DMS53 treated with DMSO at 0.1 percent for 48 hours (cell line): ENCODE measurements around the gene PLIN3.
A peak's percentile ranks its signal among the peaks of the same experiment; 100 is the strongest.
"Not testable (repeated sequence)": the region's sequence is repeated elsewhere in the genome, so short reads cannot be mapped to it uniquely, and the experiment has no call there.

ENCODE experiments used
- DNase-seq: peaks from one replicate; lab custom pipeline; 2025; ENCODE audit not compliant: unreplicated experiment; lab: John Stamatoyannopoulos, UW

PLIN3 gene

DNA sequence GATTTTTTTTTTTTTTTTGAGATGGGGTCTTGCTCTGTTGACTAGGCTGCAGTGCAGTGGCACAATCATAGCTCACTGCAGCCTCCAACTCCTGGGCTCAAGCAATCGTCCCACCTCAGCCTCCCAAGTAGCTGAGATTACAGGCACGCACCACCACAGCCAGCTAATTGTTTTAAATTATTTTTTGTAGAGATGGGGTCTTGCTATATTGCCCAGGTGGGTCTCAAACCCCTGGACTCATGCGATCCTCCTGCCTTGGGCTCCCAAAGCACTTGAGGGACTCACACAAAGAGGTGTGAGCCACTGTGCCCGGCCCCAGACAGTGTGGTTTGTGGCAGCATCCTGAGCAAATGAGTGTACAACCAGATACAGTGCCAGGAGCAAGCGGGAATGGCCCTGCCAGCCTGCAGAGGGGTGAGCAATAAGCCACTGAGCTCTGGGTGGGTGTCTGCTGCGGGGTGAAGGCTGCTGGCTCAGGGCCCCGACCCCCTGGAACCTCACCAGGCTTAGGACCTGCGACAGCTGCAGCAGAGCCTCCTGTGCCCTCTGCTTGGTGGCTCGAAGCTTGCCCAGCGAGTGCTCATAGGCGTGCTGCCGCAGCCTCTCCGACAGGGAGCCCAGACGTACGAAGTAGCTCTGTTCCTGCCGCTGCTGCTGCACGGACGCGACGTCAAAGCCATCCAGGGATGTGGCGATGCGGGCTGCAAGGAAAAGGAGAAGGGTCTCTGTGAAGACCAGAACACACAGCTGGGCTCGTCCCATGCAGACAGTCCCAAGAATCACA lies 20.1 kb downstream of the PLIN3 start:
- DNase-seq: no peak

DNA sequence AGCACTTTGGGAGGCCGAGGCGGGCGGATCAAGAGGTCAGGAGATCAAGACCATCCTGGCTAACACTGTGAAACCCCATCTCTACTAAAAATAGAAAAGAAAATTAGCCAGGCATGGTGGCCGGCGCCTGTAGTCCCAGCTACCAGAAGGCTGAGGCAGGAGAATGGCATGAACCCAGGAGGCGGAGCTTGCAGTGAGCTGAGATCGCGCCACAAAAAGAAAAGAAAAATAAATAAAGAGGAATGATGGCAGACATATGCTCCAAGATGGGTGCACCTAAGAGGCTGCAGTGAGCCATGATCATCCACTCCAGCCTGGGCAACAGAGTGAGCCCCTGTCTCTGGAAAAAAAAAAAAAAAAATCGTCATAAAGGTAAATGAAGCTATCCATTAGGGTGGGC lies 21.5 kb downstream of the PLIN3 start:
- DNase-seq: not testable (repeated sequence)

DNA sequence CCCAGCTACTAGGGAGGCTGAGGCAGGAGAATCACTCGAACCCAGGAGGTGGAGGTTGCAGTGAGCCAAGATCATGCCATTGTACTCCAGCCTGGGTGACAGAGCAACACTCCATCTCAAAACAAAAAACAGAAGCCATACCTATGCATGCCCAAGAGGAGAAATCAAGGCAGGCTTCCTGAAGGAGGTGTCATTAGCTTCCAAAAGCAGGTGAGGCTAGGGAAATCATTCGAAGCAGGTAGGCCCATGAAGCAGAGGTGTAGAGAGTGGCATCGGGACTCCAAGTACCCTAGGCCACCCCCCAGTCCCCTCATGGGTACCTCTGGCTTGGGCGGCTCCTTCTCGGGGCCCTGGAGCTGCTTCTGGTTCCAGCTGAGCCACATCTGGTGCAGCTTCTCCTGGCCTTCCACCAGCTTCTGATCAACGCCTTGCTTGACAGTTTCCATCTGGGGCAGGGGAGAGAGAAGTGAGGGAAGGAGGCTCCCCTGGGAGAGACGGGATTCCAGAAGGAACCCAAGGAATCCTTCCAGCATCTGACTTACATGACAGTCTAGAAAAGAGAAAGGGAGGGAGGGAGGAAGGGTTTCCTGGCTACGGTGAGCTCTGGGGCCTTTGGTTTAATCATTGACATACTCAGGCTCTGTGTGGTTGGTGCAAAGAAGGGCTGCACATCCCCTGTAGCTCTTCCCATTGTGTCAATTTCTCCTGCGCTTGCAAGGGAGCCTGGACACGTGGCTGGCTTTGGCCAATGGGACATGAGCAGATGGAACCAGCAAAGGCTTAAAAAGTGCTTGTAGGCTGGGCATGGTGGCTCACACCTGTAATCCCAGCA lies 22.9 kb downstream of the PLIN3 start:
- peak; percentile 49 for DNase-seq

- DNase-seq: no peak
Observed at GRCh38 chr19:4843647-4843965, 23.9 kb downstream of the PLIN3 start.

DNA sequence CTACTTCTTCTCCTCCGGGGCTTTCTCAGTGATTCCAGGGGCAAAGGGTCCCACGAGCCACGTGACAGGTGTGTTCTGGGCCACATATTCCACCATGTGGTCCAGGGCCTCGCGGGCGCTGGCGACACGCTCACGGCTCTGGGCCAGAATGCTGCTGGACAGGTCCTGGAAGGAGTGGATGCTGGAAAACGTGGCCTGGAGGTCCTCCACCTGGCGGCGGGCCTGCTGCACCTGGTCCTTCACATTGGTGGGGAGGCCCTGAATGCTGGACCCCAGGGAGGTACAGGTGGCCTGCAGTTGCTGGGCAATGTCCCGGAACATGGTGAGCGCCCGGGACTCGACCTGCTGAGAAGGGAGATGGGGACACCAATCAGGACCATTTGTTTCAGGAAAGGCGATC lies 28.3 kb downstream of the PLIN3 start:
- DNase-seq: no peak

DNA sequence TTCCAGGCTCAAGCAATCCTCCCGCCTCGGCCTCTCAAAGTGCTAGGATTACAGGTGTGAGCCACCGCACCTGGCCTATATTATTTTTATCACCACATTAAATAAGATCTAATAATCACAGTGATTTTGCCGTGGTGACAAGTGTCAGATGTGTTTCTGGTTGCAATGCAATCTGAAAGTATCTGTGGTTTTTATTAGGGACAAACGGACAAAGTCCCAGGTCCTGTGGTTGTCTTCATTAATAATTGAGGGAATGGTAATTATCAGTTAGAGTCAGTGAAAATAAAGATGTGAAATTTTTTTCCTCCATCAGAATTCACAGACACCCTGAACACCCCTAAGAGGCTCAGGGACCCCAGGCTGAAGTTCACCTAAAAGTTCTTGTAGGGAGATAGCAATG lies 34.7 kb downstream of the PLIN3 start:
- no peak for DNase-seq

DNA sequence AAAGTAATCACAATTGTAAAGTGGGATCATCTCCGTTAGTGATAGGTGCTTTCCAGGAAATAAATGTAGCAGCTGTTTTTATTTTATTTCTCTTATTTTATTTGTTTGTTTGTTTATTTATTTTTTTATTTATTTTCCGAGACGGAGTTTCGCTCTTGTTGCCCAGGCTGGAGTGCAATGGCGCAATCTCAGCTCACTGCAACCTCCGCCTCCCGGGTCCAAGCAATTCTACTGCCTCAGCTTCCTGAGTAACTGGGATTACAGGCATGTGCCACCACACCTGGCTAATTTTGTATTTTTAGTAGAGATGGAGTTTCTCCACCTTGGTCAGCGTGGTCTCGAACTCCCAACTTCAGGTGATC lies 35.5 kb downstream of the PLIN3 start:
- DNase-seq: not testable (repeated sequence)

DNA sequence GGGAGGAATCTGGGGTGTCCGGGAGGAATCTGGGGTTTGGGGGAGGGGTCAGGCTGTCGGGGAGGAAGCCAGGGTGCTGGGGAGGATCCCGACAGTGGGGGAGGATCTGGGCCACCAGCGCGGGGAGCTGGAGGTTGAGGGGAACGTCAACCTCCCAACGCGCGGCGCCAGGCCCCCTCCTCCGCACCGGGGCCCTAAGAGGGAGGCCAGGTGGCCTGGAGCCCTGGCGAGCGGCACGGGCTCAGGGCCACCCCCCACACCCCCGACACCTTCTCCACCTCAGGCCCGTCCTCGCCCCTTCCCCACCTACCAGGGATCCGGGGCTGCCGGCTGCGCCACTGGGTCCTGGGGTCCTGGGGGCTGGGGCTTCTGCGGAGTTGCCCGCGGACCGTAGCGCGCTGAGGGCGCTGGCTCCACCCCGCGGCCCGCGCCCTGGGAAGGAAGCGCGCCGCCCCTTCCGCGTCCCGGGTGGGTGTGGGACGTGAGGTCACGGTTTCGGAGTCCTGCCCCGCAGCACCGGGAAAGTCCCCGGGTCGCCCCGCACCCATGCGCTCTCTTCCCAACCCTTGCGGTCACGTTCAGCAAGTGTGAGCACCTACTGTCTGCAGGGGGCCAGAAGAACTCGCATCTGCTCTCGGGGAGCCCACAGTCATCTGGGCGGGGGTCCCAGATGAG lies 36.0 kb downstream of the PLIN3 start, which contains the start of gene TICAM1:
Gene TICAM1, minus strand, starts transcription at position 409 of the 675 bp plus-strand sequence. CDS start 13,335 bp downstream, outside the sequence.
- DNase-seq: peak; percentile 5

- DNase-seq: no peak
Observed at GRCh38 chr19:4830768-4831265, 36.6 kb downstream of the PLIN3 start.

GRCh38 chr19:4830332-4830731 lies 37.1 kb downstream of the PLIN3 start:
- DNase-seq: no peak

DNA sequence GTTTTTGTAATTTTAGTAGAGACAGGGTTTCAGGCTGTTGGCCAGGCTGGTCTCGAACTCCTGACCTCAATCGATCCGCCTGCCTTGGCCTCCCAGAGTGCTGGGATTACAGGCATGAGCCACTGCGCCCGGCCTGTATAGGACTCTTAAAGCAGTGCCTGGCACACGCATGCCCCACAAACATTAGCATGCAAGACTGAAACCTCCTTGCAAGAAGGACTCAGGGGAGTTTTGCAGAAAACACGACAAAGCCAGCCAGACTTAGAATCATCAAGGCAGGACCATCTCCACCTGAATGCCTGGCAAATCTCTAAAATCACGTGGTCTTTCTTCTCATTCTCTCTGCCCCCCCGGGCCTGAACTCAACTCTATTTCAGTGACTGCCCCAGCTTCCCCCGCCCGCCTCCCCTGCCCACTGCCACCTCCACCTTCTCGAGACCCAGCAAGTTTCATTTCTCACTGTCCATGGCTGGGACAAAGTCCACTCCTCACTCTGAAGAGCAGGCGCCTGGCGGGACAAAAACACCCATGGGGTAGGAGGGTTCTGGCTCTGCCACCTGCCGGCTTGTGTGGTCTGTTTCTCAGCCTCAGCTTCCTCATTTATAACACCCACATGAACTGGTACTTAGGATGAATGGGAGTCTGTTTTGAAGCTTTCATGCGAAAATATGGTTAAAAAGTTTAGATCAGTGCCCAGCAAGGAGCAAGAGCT lies 38.3 kb downstream of the PLIN3 start:
- DNase-seq: peak; percentile 19

DNA sequence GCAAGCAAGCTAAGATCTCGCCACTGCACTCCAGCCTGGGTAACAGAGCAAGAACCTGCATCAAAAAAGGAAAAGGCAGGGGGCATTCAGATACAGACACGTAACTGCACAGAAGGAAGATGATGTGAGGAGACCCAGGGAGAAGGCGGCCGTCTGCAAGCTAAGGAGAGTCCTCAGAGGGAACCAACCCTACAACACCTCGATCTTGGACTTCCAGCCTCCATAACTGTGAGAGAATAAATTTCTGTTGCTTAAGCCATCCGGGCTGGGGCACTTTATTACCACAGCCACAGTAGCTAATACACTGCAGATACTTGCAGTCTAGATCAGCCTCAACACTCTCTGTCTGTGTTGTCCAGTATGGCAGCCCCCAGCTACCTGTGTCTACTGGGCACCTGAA lies 43.9 kb downstream of the PLIN3 start:
- DNase-seq: no peak

DNA sequence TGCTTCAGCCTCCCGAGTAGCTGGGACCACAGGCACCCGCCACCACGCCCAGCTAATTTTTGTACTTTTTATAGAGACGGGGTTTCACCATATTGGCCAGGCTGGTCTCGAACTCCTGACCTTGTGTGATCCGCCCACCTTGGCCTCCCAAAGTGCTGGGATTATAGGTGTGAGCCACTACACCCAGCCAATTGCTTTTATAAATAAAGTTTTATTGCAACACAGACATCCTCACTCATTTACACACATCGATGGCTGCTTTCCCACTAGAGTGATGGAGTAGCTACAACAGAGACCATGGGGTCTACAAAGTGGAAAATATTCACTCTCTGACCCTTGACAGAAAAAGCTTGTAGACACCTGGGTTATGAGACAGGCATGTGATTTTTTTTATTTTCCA lies 45.1 kb downstream of the PLIN3 start:
- DNase-seq: not testable (repeated sequence)

- DNase-seq: no peak
Observed at GRCh38 chr19:4821265-4821664, 46.2 kb downstream of the PLIN3 start.

DNA sequence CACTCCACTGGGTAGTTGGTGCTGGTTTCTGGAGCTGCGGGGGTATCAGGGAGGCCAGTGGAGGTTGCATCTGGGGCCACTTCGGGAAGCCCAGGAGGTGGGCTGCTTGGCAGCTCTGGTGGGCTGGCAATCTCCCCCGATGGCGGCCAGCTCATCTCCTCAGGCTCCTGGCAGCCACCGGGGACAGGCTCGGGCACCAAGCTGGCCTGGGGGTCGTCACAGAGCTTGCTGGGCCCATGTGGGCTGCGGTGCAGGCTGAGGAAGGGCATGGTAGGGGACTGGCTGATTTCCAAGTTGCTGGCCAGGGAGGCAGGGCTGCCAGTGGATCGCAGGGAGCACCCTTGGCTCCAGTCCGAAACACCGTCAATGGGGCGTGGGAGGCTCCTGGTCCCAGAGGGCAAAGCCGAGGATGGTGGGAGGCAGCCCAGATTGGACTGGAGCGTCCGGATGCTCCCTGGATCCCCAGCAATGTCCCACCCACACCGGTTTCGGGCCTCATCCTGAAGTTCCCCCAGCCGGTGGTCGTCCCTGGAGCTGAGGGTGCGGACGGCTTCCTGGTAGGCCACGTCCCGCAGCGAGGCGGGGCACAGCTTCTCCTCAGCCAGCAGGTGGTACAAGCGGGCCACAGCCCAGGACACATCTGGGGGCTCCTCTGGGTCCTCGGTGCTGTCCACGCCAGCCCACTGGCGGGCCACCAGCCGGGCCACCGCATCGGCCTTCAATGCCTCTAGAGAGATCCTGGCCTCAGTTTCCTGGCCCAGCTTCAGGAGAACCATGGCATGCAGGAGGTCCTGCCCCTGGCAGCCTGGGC lies 49.8 kb downstream of the PLIN3 start:
- DNase-seq: no peak

DNA sequence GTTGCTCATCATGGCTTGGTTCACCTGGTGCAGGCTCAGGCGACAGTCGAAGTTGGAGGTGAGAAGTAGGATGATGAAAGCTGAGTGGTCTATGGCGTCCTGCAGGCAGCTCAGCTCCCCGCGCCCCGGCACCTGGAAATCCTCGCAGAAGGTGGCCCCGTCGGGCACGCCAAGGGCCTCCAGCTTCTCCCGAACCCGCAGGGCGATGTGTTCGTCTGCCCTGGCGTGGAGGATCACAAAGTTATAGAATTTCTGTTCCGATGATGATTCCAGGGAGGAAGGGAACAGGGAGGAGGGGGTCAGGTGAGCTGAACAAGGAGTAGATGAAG lies 50.6 kb downstream of the PLIN3 start:
- DNase-seq: no peak

DNA sequence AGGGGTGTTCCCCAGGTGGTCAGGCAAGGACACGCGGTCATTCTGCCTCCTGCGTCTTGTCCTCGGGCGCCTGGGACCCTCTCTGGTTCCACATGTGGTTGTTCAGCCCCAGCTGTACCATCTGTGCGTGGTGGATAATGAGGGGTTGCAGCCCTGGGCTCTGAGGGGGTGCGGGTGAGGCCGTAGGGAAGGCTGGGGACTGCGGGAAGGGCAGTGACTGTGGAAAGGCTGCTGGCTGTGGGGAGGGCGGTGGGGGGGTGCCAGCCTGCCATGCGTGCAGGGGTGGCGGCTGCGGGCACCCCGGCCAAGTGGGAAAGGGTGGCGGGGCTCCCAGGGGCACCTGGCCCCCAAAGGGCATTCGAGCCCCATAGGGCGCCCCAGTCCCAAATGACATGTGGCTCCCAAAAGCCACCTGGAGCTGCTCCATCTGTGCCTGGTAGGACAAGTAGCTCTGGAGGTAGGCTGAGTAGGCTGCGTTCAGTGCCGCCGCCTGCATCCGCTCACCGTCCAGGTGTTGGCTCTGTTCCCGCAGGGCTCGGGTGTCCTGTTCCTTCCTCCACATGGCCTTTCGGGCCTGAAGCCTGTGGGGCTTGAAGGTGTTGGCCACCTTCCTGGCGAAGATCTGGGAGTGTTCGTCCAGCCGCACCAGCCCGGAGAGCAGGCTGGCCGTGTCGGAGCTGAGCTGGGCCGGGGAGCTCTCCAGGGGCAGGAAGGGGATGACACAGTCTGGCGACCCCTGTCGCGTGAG lies 51.1 kb downstream of the PLIN3 start:
- DNase-seq: no peak

DNA sequence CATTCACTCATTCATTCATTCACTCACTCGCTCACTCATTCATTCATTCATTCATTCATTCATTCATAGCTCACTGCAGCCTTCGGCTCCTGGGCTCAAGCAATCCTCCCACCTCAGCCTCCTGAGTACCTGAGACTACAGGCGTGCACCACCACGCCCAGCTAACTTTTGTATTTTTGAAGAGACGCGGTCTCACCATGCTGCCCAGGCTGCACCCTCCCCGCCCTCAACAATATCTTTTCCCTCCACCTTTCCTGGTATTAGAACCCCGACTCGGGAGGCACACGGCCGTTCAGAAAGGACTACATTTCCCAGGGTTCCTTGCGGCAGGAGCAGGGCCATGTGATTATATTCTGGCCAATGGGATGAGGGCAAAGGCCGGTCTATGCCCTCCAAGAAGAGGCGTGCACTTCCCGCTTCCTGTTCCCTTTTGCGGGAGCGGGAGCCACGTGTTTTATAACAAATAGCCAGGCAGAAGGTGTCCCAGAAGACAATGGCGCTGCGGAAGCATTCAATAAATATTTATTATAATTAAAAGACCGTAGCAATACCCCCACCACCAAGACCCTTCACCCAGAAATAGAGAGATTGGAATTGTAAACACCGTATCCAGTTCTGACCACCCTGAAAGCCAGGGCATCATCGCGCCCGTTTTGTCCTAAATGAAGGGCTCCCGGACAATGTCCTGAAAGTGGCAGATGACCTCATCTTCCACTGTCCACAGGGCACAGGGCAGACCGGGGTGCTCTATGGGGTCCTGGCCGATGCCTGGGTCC lies 51.9 kb downstream of the PLIN3 start:
- peak; percentile 81 for DNase-seq
